ENCODE measurements around the gene C3orf70.
A peak's percentile ranks its signal among the peaks of the same experiment; 100 is the strongest.

C3orf70 gene

DNA sequence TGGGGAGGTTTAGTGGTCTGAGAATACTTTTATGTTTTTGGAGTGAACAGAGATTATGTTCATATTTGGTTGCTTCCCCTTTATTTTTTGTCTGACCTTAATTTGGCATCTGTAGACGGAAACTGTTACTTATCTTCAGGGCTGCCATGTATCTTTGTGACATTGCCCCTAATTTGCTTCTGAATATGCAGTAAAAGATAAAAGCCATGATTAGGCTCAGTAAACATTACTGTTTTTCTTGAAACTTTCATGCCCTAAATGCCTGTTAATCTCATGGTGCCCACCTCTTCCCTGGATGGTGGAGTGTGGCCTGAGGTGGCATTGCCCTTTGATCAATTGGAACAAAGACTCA is 106.7 kb downstream of the C3orf70 start:
- H3K27ac ChIP-seq (ENCODE audit: insufficient read depth in 1 of 2, low read depth in 1 of 2, low read length in 2 of 2, poor library complexity in 1 of 2, severe bottlenecking in 2 of 2), result no peak overlapping the region
- ChIA-PET CTCF (interaction anchor here (0.6 to 1.1 kb wide), 2 partner anchors 21 to 119 kb away, joined by 3 read pairs; no protein-coding TSS in a partner anchor), POLR2A (no interaction called here)

DNA sequence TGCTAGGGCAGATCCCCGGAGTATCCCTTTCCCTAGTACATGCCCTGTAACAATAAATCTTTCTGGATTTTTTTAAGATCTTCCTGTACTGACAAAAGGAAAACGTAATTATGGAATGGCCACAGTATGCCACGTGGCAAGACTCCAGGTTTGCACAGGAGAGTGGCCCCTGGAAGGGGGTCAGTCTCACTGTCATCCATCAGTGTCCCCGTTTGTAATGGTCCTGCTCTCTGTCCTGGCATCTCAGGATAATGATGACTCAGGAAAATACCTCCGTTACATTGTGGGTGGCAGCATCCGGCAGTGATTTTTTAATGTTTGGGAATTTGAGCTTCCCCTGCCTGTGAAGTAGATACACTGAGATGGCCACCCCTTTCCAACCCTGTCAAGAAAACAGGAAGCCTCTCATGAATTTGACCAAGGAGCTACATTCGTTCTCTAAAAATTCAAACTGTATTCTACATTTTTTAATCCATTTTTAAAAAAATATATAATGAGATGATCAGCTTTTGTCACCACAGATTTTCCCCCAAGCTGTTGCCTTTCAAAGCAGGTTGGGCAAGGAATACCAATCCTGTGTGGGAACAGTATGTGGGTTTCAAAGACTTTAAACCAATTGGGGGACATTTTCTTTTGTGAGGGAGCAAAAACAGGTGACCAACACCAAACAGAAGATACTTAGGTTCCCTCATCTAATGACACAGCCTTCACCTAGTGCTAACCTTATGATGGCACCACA is 110.4 kb downstream of the C3orf70 start:
- WGBS (ENCODE audit: insufficient coverage), result 98% methylated on average over 6 of the region's 7 CpGs
- Histone ChIP-seq H3K36me3 (ENCODE audit: control insufficient read depth in 4 of 4, insufficient read depth in 4 of 4, low read length in 3 of 4) (peaks cover 0 to 31% (median 12%) of the 10 kb centered on the region in 4 experiments), H3K27me3 (replicated peaks in 2 of 5; ENCODE audit: control insufficient read depth in 4 of 5, insufficient read depth in 5 of 5, low read length in 4 of 5) (no peaks in the 10 kb centered on the region), H3K9me3 (ENCODE audit: control extremely low read depth in 1 of 5, control insufficient read depth in 4 of 5, insufficient read depth in 2 of 5, low read depth in 1 of 5, low read length in 4 of 5) (peaks cover 0 to 12% (median 4%) of the 10 kb centered on the region in 5 experiments), H3K27ac (ENCODE audit: insufficient read depth in 1 of 2, low read depth in 1 of 2, low read length in 2 of 2, poor library complexity in 1 of 2, severe bottlenecking in 2 of 2) (no peak overlapping the region), H3K4me1 (ENCODE audit: control extremely low read depth in 1 of 4, control insufficient read depth in 4 of 4, insufficient read depth in 4 of 4, low read length in 3 of 4) (peaks cover 0 to 23% (median 6%) of the 10 kb centered on the region in 4 experiments), H3K4me3 (ENCODE audit: control insufficient read depth in 1 of 7, extremely low read depth in 1 of 7, insufficient read depth in 4 of 7, low read depth in 2 of 7, low read length in 6 of 7) (no peak overlapping the region)
- POLR2A ChIA-PET, result no interaction called here
- CTCF ChIA-PET, result interaction anchor here (1.9 kb wide), 1 partner anchor 9 kb away, joined by 4 read pairs; no protein-coding TSS in a partner anchor
- no peak for DNase-seq

More for the DNA sequence above, 106.7 kb downstream of the C3orf70 start:
- H3K4me1 ChIP-seq (ENCODE audit: control extremely low read depth in 1 of 4, control insufficient read depth in 4 of 4, insufficient read depth in 4 of 4, low read length in 3 of 4), result peaks cover 0 to 23% (median 6%) of the 10 kb centered on the region in 4 experiments
- H3K36me3 ChIP-seq (ENCODE audit: control insufficient read depth in 4 of 4, insufficient read depth in 4 of 4, low read length in 3 of 4), result peaks cover 2 to 48% (median 31%) of the 10 kb centered on the region in 4 experiments
- H3K4me3 ChIP-seq (ENCODE audit: control insufficient read depth in 1 of 7, extremely low read depth in 1 of 7, insufficient read depth in 4 of 7, low read depth in 2 of 7, low read length in 6 of 7), result peak overlapping the region in 1 of 7 experiments; percentile 30
- no peaks in the 10 kb centered on the region for H3K27me3 ChIP-seq (replicated peaks in 2 of 5; ENCODE audit: control insufficient read depth in 4 of 5, insufficient read depth in 5 of 5, low read length in 4 of 5)
- peak in 2 of 3 donors; percentile 36 to 66 for DNase-seq
- no peaks in the 10 kb centered on the region for H3K9me3 ChIP-seq (ENCODE audit: control extremely low read depth in 1 of 5, control insufficient read depth in 4 of 5, insufficient read depth in 2 of 5, low read depth in 1 of 5, low read length in 4 of 5)
- WGBS (ENCODE audit: insufficient coverage), result 64% methylated on average over 1 of the region's 1 CpG

DNA sequence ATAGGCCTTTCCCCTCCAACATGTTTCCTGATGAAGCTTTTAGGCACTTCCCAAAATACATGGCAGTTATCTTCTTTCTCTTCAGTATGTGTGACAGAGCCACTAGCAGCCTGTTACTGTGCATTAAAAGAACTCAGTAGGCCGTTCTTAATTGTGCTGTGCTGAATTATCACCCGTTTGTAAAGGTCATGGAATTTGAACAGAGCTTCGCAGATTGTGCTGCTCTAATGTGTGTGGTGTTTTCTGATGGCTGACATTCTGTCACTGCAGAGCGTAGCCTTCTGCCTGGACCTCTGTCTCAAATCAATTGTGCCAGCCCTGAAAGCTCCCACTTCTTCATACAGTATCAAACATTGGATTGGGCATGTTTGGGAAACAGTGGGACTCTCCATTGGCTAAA is 111.3 kb downstream of the C3orf70 start:
- Histone ChIP-seq H3K4me3 (ENCODE audit: control insufficient read depth in 1 of 7, extremely low read depth in 1 of 7, insufficient read depth in 4 of 7, low read depth in 2 of 7, low read length in 6 of 7) (no peak overlapping the region), H3K4me1 (ENCODE audit: control extremely low read depth in 1 of 4, control insufficient read depth in 4 of 4, insufficient read depth in 4 of 4, low read length in 3 of 4) (peaks cover 0 to 18% (median 6%) of the 10 kb centered on the region in 4 experiments), H3K27ac (ENCODE audit: insufficient read depth in 1 of 2, low read depth in 1 of 2, low read length in 2 of 2, poor library complexity in 1 of 2, severe bottlenecking in 2 of 2) (no peak overlapping the region), H3K9me3 (ENCODE audit: control extremely low read depth in 1 of 5, control insufficient read depth in 4 of 5, insufficient read depth in 2 of 5, low read depth in 1 of 5, low read length in 4 of 5) (peaks cover 0 to 16% (median 4%) of the 10 kb centered on the region in 5 experiments), H3K27me3 (replicated peaks in 2 of 5; ENCODE audit: control insufficient read depth in 4 of 5, insufficient read depth in 5 of 5, low read length in 4 of 5) (no peaks in the 10 kb centered on the region), H3K36me3 (ENCODE audit: control insufficient read depth in 4 of 4, insufficient read depth in 4 of 4, low read length in 3 of 4) (peaks cover 0 to 25% (median 11%) of the 10 kb centered on the region in 4 experiments)
- POLR2A ChIA-PET, result no interaction called here
- no peak for DNase-seq
- 100% methylated on average over 3 of the region's 4 CpGs for WGBS (ENCODE audit: insufficient coverage)
- CTCF ChIA-PET, result interaction anchor here (0.5 to 1.1 kb wide), 2 partner anchors 15 to 20 kb away, joined by 3 read pairs; no protein-coding TSS in a partner anchor

DNA sequence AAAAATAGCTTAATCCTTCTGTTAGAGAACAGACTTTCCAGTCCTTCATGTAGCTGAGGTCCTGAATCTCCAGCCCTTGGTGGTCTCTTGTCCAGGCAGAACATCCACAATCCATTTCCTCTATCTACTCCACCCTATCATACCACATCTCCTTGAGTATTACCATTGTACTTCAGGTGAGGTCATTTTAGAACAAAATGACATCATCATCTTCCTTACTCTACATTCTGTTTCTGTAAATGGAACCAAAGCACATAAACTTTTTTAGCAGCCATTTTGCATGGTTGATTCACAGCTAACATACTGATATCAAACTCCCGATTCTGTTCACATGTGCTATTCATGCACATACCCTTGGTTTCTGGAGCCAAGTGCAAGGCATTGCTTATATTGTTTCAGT is 112.4 kb downstream of the C3orf70 start:
- Histone ChIP-seq H3K36me3 (ENCODE audit: control insufficient read depth in 4 of 4, insufficient read depth in 4 of 4, low read length in 3 of 4) (peaks cover 0 to 23% (median 11%) of the 10 kb centered on the region in 4 experiments), H3K9me3 (ENCODE audit: control extremely low read depth in 1 of 5, control insufficient read depth in 4 of 5, insufficient read depth in 2 of 5, low read depth in 1 of 5, low read length in 4 of 5) (peaks cover 0 to 24% (median 4%) of the 10 kb centered on the region in 5 experiments), H3K4me1 (ENCODE audit: control extremely low read depth in 1 of 4, control insufficient read depth in 4 of 4, insufficient read depth in 4 of 4, low read length in 3 of 4) (peaks cover 0 to 9% (median 2%) of the 10 kb centered on the region in 4 experiments), H3K27me3 (replicated peaks in 2 of 5; ENCODE audit: control insufficient read depth in 4 of 5, insufficient read depth in 5 of 5, low read length in 4 of 5) (no peaks in the 10 kb centered on the region), H3K27ac (ENCODE audit: insufficient read depth in 1 of 2, low read depth in 1 of 2, low read length in 2 of 2, poor library complexity in 1 of 2, severe bottlenecking in 2 of 2) (no peak overlapping the region), H3K4me3 (ENCODE audit: control insufficient read depth in 1 of 7, extremely low read depth in 1 of 7, insufficient read depth in 4 of 7, low read depth in 2 of 7, low read length in 6 of 7) (no peak overlapping the region)
- POLR2A ChIA-PET, result no interaction called here
- CTCF ChIA-PET, result interaction anchor here (1.0 kb wide), 1 partner anchor 10 kb away, joined by 3 read pairs; no protein-coding TSS in a partner anchor
- WGBS (ENCODE audit: insufficient coverage), result 86% methylated on average over 1 of the region's 1 CpG
- no peak for DNase-seq

DNA sequence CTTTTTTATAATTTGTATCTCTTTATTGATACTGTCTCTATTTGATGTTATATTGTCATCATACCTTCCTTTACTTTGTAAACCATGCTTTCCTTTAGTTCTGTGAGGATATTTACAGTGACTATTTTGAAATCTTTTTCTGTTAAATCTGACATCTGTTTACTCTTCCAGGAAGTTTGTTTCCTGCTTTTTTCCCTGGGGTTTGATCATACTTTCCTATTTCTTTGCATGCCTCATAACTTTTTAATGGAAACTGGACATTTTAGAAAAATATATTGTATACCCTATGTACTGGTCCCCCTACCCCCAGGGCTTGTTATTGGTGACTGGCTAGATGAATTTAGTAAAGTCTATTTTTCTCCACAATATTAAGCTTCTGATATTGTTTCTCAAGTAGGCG is 115.1 kb downstream of the C3orf70 start:
- Histone ChIP-seq H3K9me3 (ENCODE audit: control extremely low read depth in 1 of 5, control insufficient read depth in 4 of 5, insufficient read depth in 2 of 5, low read depth in 1 of 5, low read length in 4 of 5) (peaks cover 0 to 26% (median 5%) of the 10 kb centered on the region in 5 experiments), H3K4me1 (ENCODE audit: control extremely low read depth in 1 of 4, control insufficient read depth in 4 of 4, insufficient read depth in 4 of 4, low read length in 3 of 4) (no peaks in the 10 kb centered on the region), H3K4me3 (ENCODE audit: control insufficient read depth in 1 of 7, extremely low read depth in 1 of 7, insufficient read depth in 4 of 7, low read depth in 2 of 7, low read length in 6 of 7) (no peak overlapping the region), H3K36me3 (ENCODE audit: control insufficient read depth in 4 of 4, insufficient read depth in 4 of 4, low read length in 3 of 4) (peaks cover 4 to 24% (median 14%) of the 10 kb centered on the region in 4 experiments), H3K27me3 (replicated peaks in 2 of 5; ENCODE audit: control insufficient read depth in 4 of 5, insufficient read depth in 5 of 5, low read length in 4 of 5) (no peaks in the 10 kb centered on the region), H3K27ac (ENCODE audit: insufficient read depth in 1 of 2, low read depth in 1 of 2, low read length in 2 of 2, poor library complexity in 1 of 2, severe bottlenecking in 2 of 2) (no peak overlapping the region)
- DNase-seq, result no peak
- WGBS (ENCODE audit: insufficient coverage), result no CpG with 5 or more reads among the region's 1 CpG
- ChIA-PET POLR2A (no interaction called here), CTCF (no interaction called here)

DNA sequence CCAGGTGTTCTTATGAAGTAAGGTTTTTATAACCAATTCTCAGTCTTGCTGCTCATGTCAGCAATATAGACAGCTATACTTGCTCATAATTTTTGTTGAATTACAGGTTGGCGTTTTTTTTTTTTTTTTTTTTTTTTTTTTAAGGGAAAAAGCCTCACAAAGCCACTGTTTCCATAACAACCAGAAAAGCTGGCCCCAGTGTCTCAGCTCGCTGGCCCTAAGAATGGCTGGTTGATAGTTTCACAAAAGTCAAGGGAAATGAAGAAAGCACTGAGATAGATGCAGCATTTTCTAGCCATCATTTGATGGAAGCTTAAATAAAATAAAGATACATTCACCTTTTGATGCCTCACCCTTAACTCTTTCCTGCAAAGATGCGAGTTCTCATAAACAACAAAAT is 121.9 kb downstream of the C3orf70 start:
- Histone ChIP-seq H3K27ac (ENCODE audit: insufficient read depth in 1 of 2, low read depth in 1 of 2, low read length in 2 of 2, poor library complexity in 1 of 2, severe bottlenecking in 2 of 2) (no peak overlapping the region), H3K9me3 (ENCODE audit: control extremely low read depth in 1 of 5, control insufficient read depth in 4 of 5, insufficient read depth in 2 of 5, low read depth in 1 of 5, low read length in 4 of 5) (peaks cover 0 to 5% (median 0%) of the 10 kb centered on the region in 5 experiments), H3K36me3 (ENCODE audit: control insufficient read depth in 4 of 4, insufficient read depth in 4 of 4, low read length in 3 of 4) (peaks cover 11 to 37% (median 20%) of the 10 kb centered on the region in 4 experiments), H3K27me3 (replicated peaks in 2 of 5; ENCODE audit: control insufficient read depth in 4 of 5, insufficient read depth in 5 of 5, low read length in 4 of 5) (no peaks in the 10 kb centered on the region), H3K4me3 (ENCODE audit: control insufficient read depth in 1 of 7, extremely low read depth in 1 of 7, insufficient read depth in 4 of 7, low read depth in 2 of 7, low read length in 6 of 7) (no peak overlapping the region), H3K4me1 (ENCODE audit: control extremely low read depth in 1 of 4, control insufficient read depth in 4 of 4, insufficient read depth in 4 of 4, low read length in 3 of 4) (no peaks in the 10 kb centered on the region)
- no peak for DNase-seq
- ChIA-PET POLR2A (no interaction called here), CTCF (interaction anchor here (0.6 kb wide), 1 partner anchor 9 kb away, joined by 3 read pairs; no protein-coding TSS in a partner anchor)
- WGBS (ENCODE audit: insufficient coverage), result no CpG with 5 or more reads among the region's 3 CpGs

DNA sequence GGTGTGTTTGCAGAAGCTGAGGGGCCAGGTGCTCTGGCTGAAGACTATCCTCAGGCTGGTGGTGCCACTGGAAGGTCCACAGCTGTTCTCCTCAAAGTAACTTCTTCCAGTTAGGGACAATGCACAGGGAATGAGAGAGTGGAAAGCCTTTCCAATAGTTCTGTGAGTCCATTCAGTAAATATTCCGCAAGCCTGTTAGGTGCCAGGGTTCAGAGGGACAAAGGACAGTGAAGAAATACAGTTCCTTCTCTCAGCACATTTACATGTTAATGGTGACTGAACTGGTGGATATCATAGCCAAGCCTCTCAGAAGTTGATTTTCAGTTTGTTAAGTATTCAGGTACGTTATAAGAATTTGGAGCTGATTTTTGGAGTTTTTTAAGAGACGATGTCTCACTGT is 122.5 kb downstream of the C3orf70 start:
- DNase-seq, result no peak
- CTCF ChIA-PET, result interaction anchor here (0.6 to 1.0 kb wide), 2 partner anchors 10 to 18 kb away, joined by 3 read pairs; no protein-coding TSS in a partner anchor
- Histone ChIP-seq H3K27me3 (replicated peaks in 2 of 5; ENCODE audit: control insufficient read depth in 4 of 5, insufficient read depth in 5 of 5, low read length in 4 of 5) (no peaks in the 10 kb centered on the region), H3K36me3 (ENCODE audit: control insufficient read depth in 4 of 4, insufficient read depth in 4 of 4, low read length in 3 of 4) (peaks cover 11 to 40% (median 20%) of the 10 kb centered on the region in 4 experiments), H3K27ac (ENCODE audit: insufficient read depth in 1 of 2, low read depth in 1 of 2, low read length in 2 of 2, poor library complexity in 1 of 2, severe bottlenecking in 2 of 2) (no peak overlapping the region), H3K4me3 (ENCODE audit: control insufficient read depth in 1 of 7, extremely low read depth in 1 of 7, insufficient read depth in 4 of 7, low read depth in 2 of 7, low read length in 6 of 7) (no peak overlapping the region), H3K9me3 (ENCODE audit: control extremely low read depth in 1 of 5, control insufficient read depth in 4 of 5, insufficient read depth in 2 of 5, low read depth in 1 of 5, low read length in 4 of 5) (peaks cover 0 to 2% (median 0%) of the 10 kb centered on the region in 5 experiments), H3K4me1 (ENCODE audit: control extremely low read depth in 1 of 4, control insufficient read depth in 4 of 4, insufficient read depth in 4 of 4, low read length in 3 of 4) (peaks cover 0 to 5% (median 0%) of the 10 kb centered on the region in 4 experiments)
- POLR2A ChIA-PET, result no interaction called here
- 100% methylated on average over 1 of the region's 3 CpGs for WGBS (ENCODE audit: insufficient coverage)

All from common myeloid progenitor, CD34-positive (primary cell).